Measurements from ENCODE around the gene RAB11FIP3.
"Not testable (repeated sequence)": the region's sequence is repeated elsewhere in the genome, so short reads cannot be mapped to it uniquely, and the experiment has no call there.

RAB11FIP3 gene

GRCh38 chr16:467249-467871 lies 41.9 kb downstream of the RAB11FIP3 start:
- not testable (repeated sequence) for DNase-seq (ENCODE audit: low read depth in 2 of 2)

GRCh38 chr16:468068-468821 lies 42.8 kb downstream of the RAB11FIP3 start:
- DNase-seq (ENCODE audit: low read depth in 2 of 2), result no peak

- DNase-seq (ENCODE audit: low read depth in 2 of 2), result not testable (repeated sequence)
These were observed 44.0 kb downstream of the RAB11FIP3 start for GRCh38 chr16:469459-469858.

- no peak for DNase-seq (ENCODE audit: low read depth in 2 of 2)
These were observed 45.0 kb downstream of the RAB11FIP3 start for GRCh38 chr16:470418-470817.

- DNase-seq (ENCODE audit: low read depth in 2 of 2), result no peak
These were observed 46.1 kb downstream of the RAB11FIP3 start for GRCh38 chr16:471353-472198.

GRCh38 chr16:472199-472504 lies 46.7 kb downstream of the RAB11FIP3 start:
- no peak for DNase-seq (ENCODE audit: low read depth in 2 of 2)

- DNase-seq (ENCODE audit: low read depth in 2 of 2), result no peak
These were observed 47.9 kb downstream of the RAB11FIP3 start for GRCh38 chr16:473046-474043.

GRCh38 chr16:474420-475122 lies 49.1 kb downstream of the RAB11FIP3 start:
- DNase-seq (ENCODE audit: low read depth in 2 of 2), result no peak

- DNase-seq (ENCODE audit: low read depth in 2 of 2), result no peak
These were observed 50.6 kb downstream of the RAB11FIP3 start for GRCh38 chr16:476039-476438.

GRCh38 chr16:477301-478157 lies 52.1 kb downstream of the RAB11FIP3 start:
- no peak for DNase-seq (ENCODE audit: low read depth in 2 of 2)

GRCh38 chr16:478287-478686 lies 52.8 kb downstream of the RAB11FIP3 start:
- not testable (repeated sequence) for DNase-seq (ENCODE audit: low read depth in 2 of 2)

GRCh38 chr16:482468-483185 lies 57.2 kb downstream of the RAB11FIP3 start:
- DNase-seq (ENCODE audit: low read depth in 2 of 2), result no peak

GRCh38 chr16:483341-484075 lies 58.1 kb downstream of the RAB11FIP3 start:
- DNase-seq (ENCODE audit: low read depth in 2 of 2), result no peak

GRCh38 chr16:489606-490005 lies 64.2 kb downstream of the RAB11FIP3 start:
- DNase-seq (ENCODE audit: low read depth in 2 of 2), result no peak

- no peak for DNase-seq (ENCODE audit: low read depth in 2 of 2)
These were observed 65.3 kb downstream of the RAB11FIP3 start for GRCh38 chr16:490768-491167.

- no peak for DNase-seq (ENCODE audit: low read depth in 2 of 2)
These were observed 65.9 kb downstream of the RAB11FIP3 start for GRCh38 chr16:491220-491919.

GRCh38 chr16:492211-492875 lies 66.9 kb downstream of the RAB11FIP3 start:
- DNase-seq (ENCODE audit: low read depth in 2 of 2), result no peak

Data from stimulated activated CD4-positive, alpha-beta T cell treated with anti-CD3 and anti-CD28 coated beads, Interleukin-15, amount 100 ng/mL, for 48 hours (primary cell).